Left ventricle myocardium inferior (tissue), 1 donor: ENCODE measurements around the gene PHYKPL. TPM values are rescaled to one million over a fixed set of nuclear protein-coding genes. Genes with fewer than 3 reads are reported as not detected.

Experiments
- DNase-seq: peaks from one replicate; pipeline ENCODE4 v3.0.0-alpha.2; 2020
- H3K27ac ChIP-seq: fragments of 200-600 bp; replicated peaks from 2 replicates; pipeline ENCODE4 v1.8.0; 2021
- H3K27me3 ChIP-seq: fragments of 200-600 bp; 2 replicates; pipeline ENCODE4 v1.8.0; 2021; ENCODE audit warnings: low read depth
- H3K36me3 ChIP-seq: fragments of 200-600 bp; 2 replicates; pipeline ENCODE4 v1.8.0; 2021
- H3K4me1 ChIP-seq: fragments of 200-600 bp; 2 replicates; pipeline ENCODE4 v1.8.0; 2021
- H3K4me3 ChIP-seq: fragments of 200-600 bp; 2 replicates; pipeline ENCODE4 v1.8.0; 2021; ENCODE audit warnings: mild to moderate bottlenecking, moderate library complexity
- H3K9me3 ChIP-seq: fragments of 200-600 bp; replicated peaks from 2 replicates; pipeline ENCODE4 v1.8.0; 2021
- CTCF ChIP-seq: fragments of 200-600 bp; IDR thresholded peaks from 2 replicates; pipeline ENCODE4 v1.8.0; 2021; ENCODE audit warnings: antibody characterized with exemption, mild to moderate bottlenecking, borderline replicate concordance
- intact Hi-C: fragments of 100-400 bp; cut with micrococcal nuclease; formaldehyde crosslinking; loops from one replicate; pipeline ENCODE4 v1.11.0; 2022
- total RNA-seq: library from RNA; stranded (reverse); fragmentation: NEBNext Ultra II Directional; extraction: Animal tissue kit (Norgen Biotek cat#: 25700); gene quantifications from one replicate; pipeline ENCODE4 v1.2.1, GENCODE V29; 2021
- donor health status: DM: no; HTN: yes; CAD: no; lungs with severe emphysema.

The PHYKPL gene
- total RNA-seq, 1 donor from 2014 or later = 34.0 TPM

GRCh38 chr5:178160176-178160575, 72.4 kb downstream of the PHYKPL start:
- H3K4me1 ChIP-seq = peaks cover 8% of the 10 kb centered on the region
- no peaks in the 10 kb centered on the region for H3K36me3 ChIP-seq
- no peak for DNase-seq
- H3K27ac ChIP-seq = no peak overlapping the region
- no peaks in the 10 kb centered on the region for H3K9me3 ChIP-seq
- intact Hi-C loops = no loop called here
- peaks cover 34% of the 10 kb centered on the region for H3K27me3 ChIP-seq
- no peak for TF ChIP-seq CTCF
- H3K4me3 ChIP-seq = no peak overlapping the region

Other genes starting within 250 kb of the PHYKPL start
- gene PROP1, start 236.6 kb downstream of the PHYKPL start, total RNA-seq = not detected
- 1.8 TPM for gene N4BP3, start 119.3 kb downstream of the PHYKPL start, total RNA-seq
- gene RMND5B, start 101.8 kb downstream of the PHYKPL start, total RNA-seq = 38.9 TPM
- 78.1 TPM for gene NHP2, start 78.9 kb downstream of the PHYKPL start, total RNA-seq
- gene GMCL2, start 45.4 kb downstream of the PHYKPL start, total RNA-seq = not detected
- 85.2 TPM for gene HNRNPAB, start 28.3 kb downstream of the PHYKPL start, total RNA-seq